GM21529 (cell line): ENCODE results near the gene EVPL.
"Not testable (repeated sequence)": the region's sequence is repeated elsewhere in the genome, so short reads cannot be mapped to it uniquely, and the experiment has no call there.

Experiments used
- ATAC-seq: cut with Tn5 transposase; IDR thresholded peaks from one replicate; pipeline ENCODE4 v1.9.1; 2021; ENCODE audit not compliant: unreplicated experiment

Gene EVPL

GRCh38 chr17:75969044-75969443 is 58.1 kb downstream of the EVPL start:
- not testable (repeated sequence) for ATAC-seq

DNA sequence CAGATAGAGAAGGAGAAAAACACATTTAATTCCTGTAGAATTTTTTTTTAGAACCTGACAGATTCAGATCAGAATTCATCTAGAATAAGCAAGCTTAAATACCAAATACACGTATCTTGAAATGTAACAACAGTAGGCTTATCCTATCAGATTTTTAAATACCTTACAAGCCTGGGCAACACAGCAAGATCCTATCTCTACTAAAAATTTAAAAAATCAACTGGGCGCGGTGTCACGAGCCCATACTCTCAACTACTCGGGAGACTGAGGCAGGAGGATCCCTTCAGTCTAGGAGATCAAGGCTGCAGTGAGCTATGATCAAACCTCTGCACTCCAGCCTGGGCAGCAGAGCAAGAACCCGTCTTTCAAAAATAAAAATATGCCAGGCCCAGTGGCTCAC is 61.6 kb downstream of the EVPL start:
- ATAC-seq: no peak

- no peak for ATAC-seq
These were observed 67.1 kb downstream of the EVPL start for GRCh38 chr17:75959839-75960511.

DNA sequence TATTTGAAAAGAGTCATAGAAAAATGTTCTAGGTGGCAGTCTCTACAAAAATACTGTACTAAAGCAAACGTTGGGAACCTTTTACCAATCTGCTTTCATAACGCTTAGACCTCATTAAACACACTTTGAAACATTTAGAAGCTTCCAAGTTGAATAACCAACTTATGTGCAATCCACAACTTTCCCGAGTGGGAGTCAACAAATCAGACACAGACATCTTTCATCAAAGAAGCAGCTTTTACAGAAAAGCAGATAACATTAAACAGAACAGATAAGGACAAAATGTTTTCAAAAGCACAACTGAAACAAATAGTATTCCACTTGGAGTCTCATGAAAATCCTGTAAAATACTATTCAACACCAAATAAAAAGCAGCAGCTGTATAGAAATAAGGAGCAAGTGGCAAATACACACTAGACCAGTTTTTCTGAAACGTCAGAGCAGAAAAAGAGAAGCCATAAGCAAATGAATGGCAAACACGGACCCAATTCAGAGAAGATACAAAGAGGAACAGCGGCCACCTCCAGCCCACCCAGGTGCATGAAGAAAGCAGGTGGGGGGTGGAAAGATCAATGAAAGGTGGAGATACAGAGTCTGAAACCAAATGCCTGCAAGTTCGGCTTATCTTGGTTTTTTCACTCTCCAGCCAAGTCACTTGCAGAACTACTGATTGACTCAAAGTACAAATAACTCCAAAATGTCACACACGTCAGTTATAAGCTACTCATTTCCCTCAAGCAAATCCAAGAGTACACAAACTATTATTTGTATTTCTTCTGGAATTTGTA is 67.9 kb downstream of the EVPL start:
- no peak for ATAC-seq
